ENCODE results near the gene ARFRP1.

Gene ARFRP1, protein sequence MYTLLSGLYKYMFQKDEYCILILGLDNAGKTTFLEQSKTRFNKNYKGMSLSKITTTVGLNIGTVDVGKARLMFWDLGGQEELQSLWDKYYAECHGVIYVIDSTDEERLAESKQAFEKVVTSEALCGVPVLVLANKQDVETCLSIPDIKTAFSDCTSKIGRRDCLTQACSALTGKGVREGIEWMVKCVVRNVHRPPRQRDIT

GRCh38 chr20:63707558-63708300 lies at the start of gene ARFRP1, which contains the start of gene ZGPAT:
Gene ARFRP1, minus strand, starts transcription at chr20:63707976. Its CDS starts 885 bp downstream, at chr20:63707091.
Gene ZGPAT, plus strand, starts transcription at chr20:63708039. Its CDS starts 542 bp downstream, at chr20:63708581.
- DNase-seq = peak; percentile 93

- no peak for DNase-seq
These were observed 48.8 kb upstream of the ARFRP1 start for GRCh38 chr20:63756648-63756991.

DNA sequence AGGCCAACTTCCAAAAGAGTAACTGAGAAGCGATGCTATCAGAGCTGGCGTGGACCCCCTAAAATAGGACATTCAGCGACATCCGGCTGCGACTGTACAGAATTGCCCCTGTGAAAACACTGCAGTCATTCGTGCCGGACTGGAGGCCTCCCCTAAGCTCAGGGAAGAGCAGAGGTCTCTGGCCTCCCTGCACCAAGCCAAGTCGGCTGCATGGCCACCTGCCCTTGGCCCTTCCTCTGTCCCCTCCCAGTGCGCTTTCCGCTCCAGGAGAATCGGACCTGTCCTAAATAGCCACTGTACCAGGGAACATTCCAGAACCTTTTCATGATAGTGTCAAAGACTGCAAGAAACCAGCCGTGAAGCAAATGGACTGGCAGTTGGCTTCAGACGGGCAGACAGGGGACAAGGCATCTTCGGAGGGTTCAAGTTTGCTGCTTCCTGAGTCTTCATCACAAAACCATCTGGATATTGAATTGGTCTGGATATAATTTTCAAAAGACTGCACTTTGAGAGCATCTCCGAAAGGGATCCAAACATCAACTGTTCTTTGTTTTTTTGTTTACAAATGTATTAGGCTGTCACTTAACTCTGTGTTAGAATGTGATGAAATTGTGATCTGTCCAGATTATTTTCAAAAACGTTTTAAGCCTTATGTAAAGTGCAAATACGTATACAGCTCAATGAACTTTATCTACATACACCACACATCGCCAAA lies 48.3 kb upstream of the ARFRP1 start:
- no peak for DNase-seq

DNA sequence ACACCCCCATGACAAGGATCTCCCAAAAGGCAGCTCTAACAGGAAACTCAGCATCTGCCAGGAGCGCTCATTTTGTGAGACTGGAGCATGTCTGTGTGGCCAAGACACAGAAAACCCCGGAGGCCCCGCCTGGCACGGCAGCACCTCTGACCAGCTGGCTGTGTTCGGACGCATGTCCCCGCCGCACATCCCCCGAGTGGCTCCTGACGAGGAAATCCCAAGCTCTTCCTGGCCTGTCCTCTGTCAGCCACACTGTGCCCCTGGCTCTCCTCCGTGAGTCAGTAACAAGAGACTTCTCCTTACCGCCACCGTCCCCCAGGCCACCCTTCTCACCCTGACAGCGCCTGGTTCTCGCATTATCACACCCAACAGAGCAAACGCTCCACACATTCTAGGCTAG lies 46.2 kb upstream of the ARFRP1 start:
- DNase-seq = no peak

DNA sequence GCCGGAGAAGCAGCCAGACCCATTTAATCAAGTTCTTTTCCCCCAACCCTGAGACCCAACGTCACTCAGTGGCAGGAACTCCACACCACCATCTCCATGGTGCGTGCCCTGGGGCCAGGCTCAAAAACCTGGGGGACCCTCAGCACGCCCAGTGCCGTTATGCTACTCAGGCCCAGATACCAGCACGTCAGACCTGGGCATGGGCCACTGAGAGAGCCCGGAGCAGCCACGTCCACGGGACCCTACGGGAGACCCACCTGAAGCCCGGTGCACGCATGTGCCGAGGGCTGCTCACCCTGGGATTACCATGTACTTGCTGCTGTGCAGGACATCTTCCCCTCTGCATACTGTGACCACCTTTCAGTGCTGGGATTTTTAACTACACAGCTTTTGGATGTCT lies 45.6 kb upstream of the ARFRP1 start:
- no peak for DNase-seq

DNA sequence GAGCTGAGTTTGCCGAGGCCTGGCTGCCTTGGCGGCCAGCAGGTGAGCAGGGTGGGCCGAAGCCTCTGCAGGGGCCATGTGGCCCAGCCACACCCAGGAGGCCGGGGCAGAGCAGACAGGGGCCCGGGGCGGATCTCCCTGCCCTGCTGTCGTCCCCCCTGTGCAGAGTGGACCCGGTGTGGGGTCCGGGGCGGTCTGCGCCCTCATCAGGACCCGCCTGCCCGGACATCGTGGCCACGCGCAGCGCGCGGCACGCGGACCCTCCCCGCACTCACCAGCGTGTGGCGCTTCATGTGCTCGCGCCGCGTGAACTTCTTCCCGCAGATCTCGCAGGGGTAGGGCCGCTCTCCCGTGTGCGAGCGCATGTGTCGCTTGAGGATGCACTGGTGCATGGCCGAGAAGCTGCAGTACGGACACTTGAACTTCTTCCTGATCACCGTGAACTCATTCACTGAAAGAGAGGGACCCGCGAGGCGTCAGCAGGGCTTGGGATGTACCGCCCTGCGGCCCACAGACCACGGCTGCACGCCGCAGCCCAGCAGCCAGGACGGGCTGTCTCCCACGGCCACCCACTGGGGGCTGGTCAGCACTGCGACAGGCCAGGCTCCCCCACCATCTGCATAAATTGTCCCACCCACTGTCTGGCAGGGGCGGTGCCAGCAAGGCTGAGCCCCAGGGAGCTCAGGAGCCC lies 44.8 kb upstream of the ARFRP1 start:
- DNase-seq = no peak

DNA sequence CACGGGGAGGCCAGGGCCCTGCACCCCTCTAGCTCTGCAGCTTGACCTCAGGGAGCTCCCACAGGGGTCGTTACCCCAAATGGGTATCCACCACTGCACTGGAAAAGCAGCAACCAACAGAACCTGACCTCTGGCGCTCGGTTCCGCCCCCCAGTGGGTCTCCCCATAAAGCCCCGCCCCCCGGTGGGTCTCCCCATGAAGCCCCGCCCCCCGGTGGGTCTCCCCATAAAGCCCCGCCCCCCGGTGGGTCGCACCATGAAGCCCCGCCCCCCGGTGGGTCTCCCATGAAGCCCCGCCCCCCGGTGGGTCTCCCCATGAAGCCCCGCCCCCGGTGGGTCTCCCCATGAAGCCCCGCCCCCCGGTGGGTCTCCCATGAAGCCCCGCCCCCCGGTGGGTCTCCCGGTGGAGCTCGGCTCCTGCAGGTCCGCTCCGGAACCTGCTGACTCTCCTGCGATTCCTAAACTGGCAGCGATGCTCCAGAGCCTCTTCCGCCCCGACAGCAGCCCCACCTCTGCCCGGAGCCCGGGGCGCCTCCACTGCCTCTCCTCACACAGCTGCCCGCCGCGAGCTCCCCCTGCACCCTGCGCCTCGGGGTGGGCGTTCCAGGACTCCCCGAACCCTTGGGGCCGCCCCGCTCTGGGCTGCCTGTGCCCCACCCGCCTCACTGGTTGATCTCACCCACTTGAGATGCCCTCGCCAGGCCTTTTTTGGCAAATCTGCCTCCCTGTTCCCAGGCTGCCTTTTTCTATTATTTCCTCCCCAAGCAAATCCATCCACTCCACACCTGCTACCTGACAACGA lies 43.9 kb upstream of the ARFRP1 start:
- DNase-seq = no peak

DNA sequence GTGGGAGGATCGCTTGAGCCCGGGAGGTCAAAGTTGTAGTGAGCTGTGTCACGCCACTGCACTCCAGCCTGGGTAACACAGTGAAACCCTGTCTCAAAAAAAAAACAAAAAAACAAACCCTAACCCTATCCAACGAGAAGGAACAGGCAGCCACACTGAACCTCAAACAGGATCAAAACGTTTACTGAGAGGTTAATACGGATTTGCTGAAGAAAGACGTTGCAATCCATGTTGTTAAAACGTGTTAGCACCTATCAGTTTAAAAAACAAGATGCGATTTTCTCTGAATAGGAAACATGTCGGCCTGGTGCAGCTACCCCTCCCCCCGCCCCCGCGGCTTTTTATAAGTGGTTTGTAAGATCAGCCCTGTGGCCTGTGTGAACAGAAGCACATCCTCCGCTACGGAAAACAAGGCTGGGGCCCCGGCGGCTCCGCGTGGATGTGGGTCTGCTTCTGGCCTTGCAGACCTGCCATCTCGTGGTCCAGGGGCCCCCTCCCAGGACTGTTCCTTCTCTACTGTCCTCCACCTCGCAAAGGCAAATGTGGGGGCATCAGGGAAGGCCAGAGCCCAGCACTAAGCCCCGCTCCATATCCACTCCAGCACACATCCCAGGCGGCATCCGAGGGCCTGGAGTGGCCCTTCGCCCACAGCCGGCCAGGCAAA lies 43.2 kb upstream of the ARFRP1 start:
- DNase-seq = no peak

DNA sequence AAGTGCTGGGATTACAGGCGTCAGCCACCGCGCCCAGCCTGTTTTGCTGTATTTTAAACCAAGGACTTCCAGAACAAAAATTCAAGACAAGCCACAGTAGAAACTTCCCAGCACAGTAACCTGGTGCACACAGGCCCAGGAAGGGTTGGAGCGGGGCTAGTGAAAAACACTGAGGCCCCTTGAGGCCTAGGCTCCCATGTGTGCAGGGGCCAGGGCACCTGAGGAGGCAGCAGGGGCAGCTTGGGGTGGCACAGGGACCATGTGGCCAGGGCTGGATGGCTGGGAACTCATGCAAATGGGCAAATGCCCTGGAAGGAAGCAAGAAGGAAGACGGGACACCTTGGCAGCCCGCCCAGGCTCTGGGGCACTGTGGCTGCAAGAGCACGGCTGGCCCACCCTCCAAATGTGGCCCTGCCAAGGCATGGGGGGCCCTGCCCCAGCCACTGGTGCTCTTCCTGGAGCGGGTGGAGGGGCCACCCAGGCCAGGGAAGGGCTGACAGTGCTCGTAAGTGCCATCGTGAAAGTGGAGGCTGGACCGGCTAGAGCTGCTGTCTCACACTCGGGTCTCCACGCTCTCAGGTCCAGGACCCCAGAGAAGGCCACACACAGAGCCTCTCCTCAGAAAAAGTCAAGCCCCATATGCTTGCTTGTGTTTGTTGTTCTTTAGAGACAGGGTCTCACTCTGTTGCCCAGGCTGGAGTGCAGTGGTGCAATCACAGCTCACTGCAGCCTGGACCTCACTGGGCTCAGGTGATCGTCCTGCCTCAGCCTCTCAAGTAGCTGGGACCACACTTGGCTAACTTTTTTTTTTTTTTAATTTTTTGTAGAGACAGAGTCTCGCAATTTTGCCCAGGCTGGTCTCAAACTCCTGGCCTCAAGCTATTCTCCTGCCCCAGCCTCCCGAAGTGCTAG lies 42.1 kb upstream of the ARFRP1 start:
- DNase-seq = no peak

GRCh38 chr20:63748934-63749270 lies 41.1 kb upstream of the ARFRP1 start:
- no peak for DNase-seq

GRCh38 chr20:63748070-63748933 lies 40.5 kb upstream of the ARFRP1 start:
- DNase-seq = no peak

GRCh38 chr20:63747622-63748069 lies 39.9 kb upstream of the ARFRP1 start:
- no peak for DNase-seq

DNA sequence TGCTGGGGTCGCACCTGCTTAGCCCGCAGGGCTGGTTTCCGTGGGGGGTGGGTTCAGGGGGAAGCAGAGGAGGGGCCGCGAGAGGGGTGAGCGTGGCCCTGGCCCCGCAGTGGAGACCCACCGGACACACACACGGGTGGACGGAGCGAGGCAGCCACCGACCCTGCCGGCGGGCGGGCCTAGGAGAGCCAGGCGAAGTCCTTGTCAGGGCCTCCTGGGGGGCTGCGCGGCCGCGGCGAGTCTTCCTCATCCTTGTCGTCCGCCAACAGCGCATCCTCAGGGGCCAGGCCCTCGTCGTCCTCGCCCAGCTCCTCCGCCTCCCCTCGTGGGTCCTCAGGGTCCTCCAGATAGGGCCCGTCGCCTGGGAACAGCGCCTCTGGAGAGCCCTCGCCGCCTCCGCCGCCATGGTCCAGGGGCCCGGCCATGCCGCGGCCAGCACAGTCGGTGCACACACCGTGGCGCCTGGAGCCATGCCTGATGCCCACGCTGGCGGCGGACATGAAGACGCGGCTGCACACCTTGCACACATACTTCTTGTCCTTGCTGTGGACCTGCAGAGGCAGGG lies 39.1 kb upstream of the ARFRP1 start:
- DNase-seq = no peak

DNA sequence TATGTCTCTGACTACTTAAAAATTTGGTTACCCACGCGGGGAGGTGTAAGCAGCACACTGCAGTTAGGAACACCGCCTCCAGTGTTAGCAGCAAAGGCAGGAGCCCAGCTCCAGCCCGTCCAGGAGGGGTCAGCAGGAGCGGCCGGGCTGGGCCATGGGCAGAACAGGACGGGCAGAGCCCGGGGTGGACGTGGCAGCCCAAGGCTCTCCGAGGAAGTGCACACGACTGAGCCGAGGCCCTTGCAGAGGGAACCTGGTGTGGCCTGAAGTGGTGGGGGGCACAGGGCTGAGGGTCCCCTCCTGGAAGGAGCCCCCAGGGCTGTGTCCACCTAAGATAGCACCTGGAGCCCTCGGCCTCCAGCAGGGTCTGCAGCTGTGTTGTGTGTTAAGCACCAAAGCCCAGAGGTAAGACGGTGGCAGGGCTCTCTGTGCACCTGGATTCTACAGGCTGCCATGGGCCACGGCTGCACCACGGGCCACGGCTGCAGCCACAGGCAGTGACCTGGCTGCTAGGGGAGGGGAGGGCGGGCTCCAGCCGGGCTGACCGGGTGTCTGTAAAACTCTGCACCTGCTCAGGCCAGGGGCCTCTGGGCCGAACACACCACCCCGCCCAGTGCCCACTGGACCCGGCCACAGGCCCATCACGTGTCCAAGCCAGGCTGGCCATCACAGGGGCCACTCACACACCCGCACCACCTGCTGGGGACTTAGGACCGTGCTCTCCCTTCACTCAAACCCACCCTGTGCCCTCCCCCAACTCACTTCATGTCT lies 38.4 kb upstream of the ARFRP1 start:
- no peak for DNase-seq

DNA sequence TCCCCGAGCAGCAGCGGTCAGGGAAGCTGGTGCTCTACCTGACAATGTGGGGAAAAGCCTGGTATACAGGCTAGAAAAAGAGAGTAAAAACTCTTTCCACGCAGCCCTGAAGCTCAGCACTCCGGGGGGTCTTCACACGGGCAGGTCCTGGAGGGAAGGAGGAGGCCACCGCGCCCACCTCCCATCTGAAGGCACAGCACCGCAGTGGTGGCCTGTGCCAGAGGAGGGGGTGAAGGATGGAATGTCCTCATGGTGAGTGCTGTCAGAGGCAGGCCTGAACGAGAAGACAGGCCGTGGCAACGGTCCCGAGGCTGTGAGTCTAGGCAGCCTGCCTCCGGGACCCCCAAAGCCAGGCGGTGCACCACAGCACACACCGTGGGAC lies 37.6 kb upstream of the ARFRP1 start:
- DNase-seq = no peak

- no peak for DNase-seq
These were observed 37.0 kb upstream of the ARFRP1 start for GRCh38 chr20:63744574-63745423.

DNA sequence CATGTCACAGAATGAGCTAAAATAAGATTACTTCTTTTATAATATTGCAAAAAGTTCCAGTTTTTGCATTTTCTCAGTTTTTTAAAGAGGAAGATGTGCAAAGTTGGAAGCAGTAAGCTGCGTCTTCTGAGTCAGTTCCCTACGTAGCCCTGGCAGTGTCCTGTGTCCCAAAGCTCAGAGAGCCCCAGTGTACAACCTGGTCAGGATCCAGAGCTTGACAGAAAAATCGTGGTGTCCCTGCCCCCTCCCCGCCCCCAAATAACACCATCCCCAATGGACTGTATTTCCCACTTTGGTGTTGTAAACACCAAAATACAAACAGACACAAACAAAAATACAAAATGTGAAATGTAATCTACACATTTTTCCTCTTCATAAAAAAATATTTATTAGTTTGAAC lies 36.4 kb upstream of the ARFRP1 start:
- no peak for DNase-seq

Measured in retina (tissue), 1 donor.